Measurements from ENCODE around the gene PTPRT.

Gene PTPRT

GRCh38 chr20:42435230-42435629 lies 754.5 kb downstream of the PTPRT start:
- DNase-seq, result no peak

- DNase-seq, result no peak
Observed at GRCh38 chr20:42432496-42433334, 757.0 kb downstream of the PTPRT start.

- DNase-seq, result no peak
Observed at GRCh38 chr20:42430598-42430997, 759.1 kb downstream of the PTPRT start.

- DNase-seq, result no peak
Observed at GRCh38 chr20:42429761-42430458, 759.8 kb downstream of the PTPRT start.

- DNase-seq, result no peak
Observed at GRCh38 chr20:42419814-42420532, 769.7 kb downstream of the PTPRT start.

GRCh38 chr20:42406826-42407225 lies 782.9 kb downstream of the PTPRT start:
- no peak for DNase-seq

- no peak for DNase-seq
Observed at GRCh38 chr20:42402455-42402854, 787.3 kb downstream of the PTPRT start.

- DNase-seq, result no peak
Observed at GRCh38 chr20:42401613-42402012, 788.1 kb downstream of the PTPRT start.

- DNase-seq, result no peak
Observed at GRCh38 chr20:42399802-42400201, 789.9 kb downstream of the PTPRT start.

GRCh38 chr20:42392442-42392841 lies 797.3 kb downstream of the PTPRT start:
- DNase-seq, result no peak

GRCh38 chr20:42391807-42392206 lies 797.9 kb downstream of the PTPRT start:
- DNase-seq, result no peak

- DNase-seq, result no peak
Observed at GRCh38 chr20:42380287-42380686, 809.4 kb downstream of the PTPRT start.

GRCh38 chr20:42379385-42379784 lies 810.3 kb downstream of the PTPRT start:
- no peak for DNase-seq

GRCh38 chr20:42378826-42379225 lies 810.9 kb downstream of the PTPRT start:
- DNase-seq, result no peak

- DNase-seq, result no peak
Observed at GRCh38 chr20:42376131-42376530, 813.6 kb downstream of the PTPRT start.

- no peak for DNase-seq
Observed at GRCh38 chr20:42373049-42373448, 816.7 kb downstream of the PTPRT start.

- DNase-seq, result no peak
Observed at GRCh38 chr20:42370075-42370474, 819.6 kb downstream of the PTPRT start.

GRCh38 chr20:42368910-42369309 lies 820.8 kb downstream of the PTPRT start:
- no peak for DNase-seq

- no peak for DNase-seq
Observed at GRCh38 chr20:42366626-42367025, 823.1 kb downstream of the PTPRT start.

GRCh38 chr20:42364446-42364845 lies 825.3 kb downstream of the PTPRT start:
- no peak for DNase-seq

- DNase-seq, result no peak
Observed at GRCh38 chr20:42361402-42361970, 828.2 kb downstream of the PTPRT start.

- no peak for DNase-seq
Observed at GRCh38 chr20:42360621-42361020, 829.1 kb downstream of the PTPRT start.

GRCh38 chr20:42359617-42360016 lies 830.1 kb downstream of the PTPRT start:
- no peak for DNase-seq
